CD4-positive, alpha-beta T cell (primary cell): Measurements from ENCODE around the gene MAP3K5. TPM values are rescaled to one million over a fixed set of nuclear protein-coding genes. Genes with fewer than 3 reads are reported as not detected.

Experiments used
- ATAC-seq: fragments of 200-7000 bp; cut with Tn5 transposase; one replicate; pipeline ENCODE4 v1.10.0; 2022; ENCODE audit warnings: mild to moderate bottlenecking; ENCODE audit not compliant: poor library complexity
- CTCF ChIA-PET: fragments of 350-600 bp; sonication (Branson Sonifier 250); formaldehyde crosslinking; loops from one replicate; lab custom pipeline; 2021; ENCODE audit warnings: antibody characterized with exemption, inconsistent platforms; lab: Charles Lee
- POLR2A ChIA-PET: fragments of 350-600 bp; sonication (Branson Sonifier 250); formaldehyde crosslinking; loops from one replicate; lab custom pipeline; 2021; ENCODE audit warnings: antibody characterized with exemption, inconsistent platforms; lab: Charles Lee
- DNase-seq, 14 experiments: peaks; one replicate each; pipeline ENCODE4 v3.0.0-alpha.2; 2013 to 2020; ENCODE audit warnings: mixed read lengths in 2 of 14
- H3K27ac ChIP-seq, 2 donors: one replicate each; pipeline versions ENCODE4 v1.5.1 to v1.7.0; 2013; ENCODE audit warnings: low read length in 2 of 2, low read depth in 1 of 2, mild to moderate bottlenecking in 1 of 2
- H3K27me3 ChIP-seq, 2 experiments: 1 replicate in 1 of 2; 2 replicates in 1 of 2; pipeline versions ENCODE4 v1.6.1 to v1.7.0; 2013; ENCODE audit warnings: low read length in 2 of 2, control low read depth in 1 of 2, mild to moderate bottlenecking in 1 of 2, moderate library complexity in 1 of 2; ENCODE audit not compliant: insufficient read depth in 2 of 2, control insufficient read depth in 1 of 2
- H3K36me3 ChIP-seq: one replicate; pipeline ENCODE4 v1.6.1; 2013; ENCODE audit warnings: low read length, control low read depth; ENCODE audit not compliant: insufficient read depth
- H3K4me1 ChIP-seq: one replicate; pipeline ENCODE4 v1.6.1; 2013; ENCODE audit warnings: low read length, control low read depth; ENCODE audit not compliant: insufficient read depth
- H3K4me3 ChIP-seq: one replicate; pipeline ENCODE4 v1.5.1; 2013; ENCODE audit warnings: mild to moderate bottlenecking, low read length, moderate library complexity
- H3K9me3 ChIP-seq, 2 experiments: 1 replicate in 1 of 2; 2 replicates in 1 of 2; pipeline versions ENCODE4 v1.6.1 to v1.7.0; 2013; ENCODE audit warnings: low read length in 2 of 2, mild to moderate bottlenecking in 2 of 2, control low read depth in 1 of 2, moderate library complexity in 1 of 2; ENCODE audit not compliant: control insufficient read depth in 1 of 2, insufficient read depth in 1 of 2
- H3K27ac Mint-ChIP-seq: one replicate; pipeline ENCODE4 v1.8.0; 2020; ENCODE audit warnings: mixed read lengths
- H3K27me3 Mint-ChIP-seq: one replicate; pipeline ENCODE4 v1.8.0; 2021; ENCODE audit warnings: mixed read lengths
- H3K36me3 Mint-ChIP-seq: one replicate; pipeline ENCODE4 v1.8.0; 2021; ENCODE audit warnings: low read depth, mixed read lengths
- H3K4me1 Mint-ChIP-seq: one replicate; pipeline ENCODE4 v1.8.0; 2021; ENCODE audit warnings: low read depth, mixed read lengths
- H3K4me3 Mint-ChIP-seq: one replicate; pipeline ENCODE4 v1.8.0; 2020; ENCODE audit warnings: mild to moderate bottlenecking, mixed read lengths
- H3K9me3 Mint-ChIP-seq: one replicate; pipeline ENCODE4 v1.8.0; 2020; ENCODE audit warnings: mixed read lengths
- CTCF ChIP-seq: fragments of 200-600 bp; IDR thresholded peaks from one replicate; pipeline ENCODE4 v1.8.0; 2022; ENCODE audit warnings: antibody characterized with exemption, mild to moderate bottlenecking
- intact Hi-C, 2 experiments: fragments of 100-400 bp; cut with DNase I in 1 of 2; cut with micrococcal nuclease in 1 of 2; formaldehyde crosslinking; loops; one replicate each; pipeline versions ENCODE4 v1.15.1 to v1.9.0; 2023 to 2025; cut with DNase I, micrococcal nuclease
- total RNA-seq, 174 experiments: library from RNA in 2 of 174; stranded (reverse) in 2 of 174; gene quantifications; one replicate each; pipeline ENCODE4 v1.2.3 and lab custom pipeline; 2021 to 2026

MAP3K5 gene
- total RNA-seq, 2 experiments from 2014 or later: 12.9 to 14.1 TPM

GRCh38 chr6:136706430-136706829, 85.8 kb downstream of the MAP3K5 start:
- Mint-ChIP-seq H3K36me3 (peaks cover 15% of the 10 kb centered on the region), H3K27me3 (no peaks in the 10 kb centered on the region), H3K9me3 (no peaks in the 10 kb centered on the region), H3K27ac (no peak overlapping the region), H3K4me1 (no peaks in the 10 kb centered on the region), H3K4me3 (no peak overlapping the region)
- H3K27me3 ChIP-seq: no peaks in the 10 kb centered on the region
- H3K9me3 ChIP-seq: no peaks in the 10 kb centered on the region
- ChIA-PET CTCF (no interaction called here), POLR2A (no interaction called here)
- no peaks in the 10 kb centered on the region for H3K4me1 ChIP-seq
- peaks cover 6% of the 10 kb centered on the region for H3K36me3 ChIP-seq
- TF ChIP-seq CTCF: no peak
- ATAC-seq: no peak
- no peak for DNase-seq
- no peak overlapping the region for H3K4me3 ChIP-seq
- no peak overlapping the region for H3K27ac ChIP-seq
- intact Hi-C loops: no loop called here

GRCh38 chr6:136703331-136703865, 88.9 kb downstream of the MAP3K5 start:
- H3K36me3 Mint-ChIP-seq: peaks cover 32% of the 10 kb centered on the region
- Histone ChIP-seq H3K27ac (no peak overlapping the region), H3K9me3 (no peaks in the 10 kb centered on the region), H3K4me3 (no peak overlapping the region), H3K4me1 (peaks cover 4% of the 10 kb centered on the region), H3K36me3 (peaks cover 8% of the 10 kb centered on the region), H3K27me3 (no peaks in the 10 kb centered on the region)
- intact Hi-C loops: no loop called here
- H3K4me3 Mint-ChIP-seq: no peak overlapping the region
- TF ChIP-seq CTCF: no peak
- ATAC-seq (no peak), DNase-seq (no peak)
- H3K9me3 Mint-ChIP-seq: no peaks in the 10 kb centered on the region
- ChIA-PET POLR2A (no interaction called here), CTCF (no interaction called here)
- H3K27ac Mint-ChIP-seq: no peak overlapping the region
- no peaks in the 10 kb centered on the region for H3K27me3 Mint-ChIP-seq
- peaks cover 12% of the 10 kb centered on the region for H3K4me1 Mint-ChIP-seq

GRCh38 chr6:136701045-136701444, 91.2 kb downstream of the MAP3K5 start:
- no peaks in the 10 kb centered on the region for H3K9me3 ChIP-seq
- no peak overlapping the region for H3K27ac ChIP-seq
- peaks cover 20% of the 10 kb centered on the region for H3K36me3 ChIP-seq
- peaks cover 12% of the 10 kb centered on the region for H3K4me1 Mint-ChIP-seq
- intact Hi-C loops: no loop called here
- CTCF ChIA-PET: interaction anchor here (1.1 to 7.3 kb wide), 2 partner anchors 47 to 91 kb away, joined by 3 to 42 read pairs; partner anchors contain the start of gene MAP3K5
- H3K27me3 Mint-ChIP-seq: no peaks in the 10 kb centered on the region
- no peak for TF ChIP-seq CTCF
- peak in 1 of 14 experiments; percentile 13 for DNase-seq
- no peaks in the 10 kb centered on the region for H3K27me3 ChIP-seq
- H3K4me3 Mint-ChIP-seq: no peak overlapping the region
- no peaks in the 10 kb centered on the region for H3K9me3 Mint-ChIP-seq
- peaks cover 4% of the 10 kb centered on the region for H3K4me1 ChIP-seq
- POLR2A ChIA-PET: interaction anchor here (1.6 kb wide), 1 partner anchor 91 kb away, joined by 6 read pairs; the partner anchor contains the start of gene MAP3K5
- no peak overlapping the region for H3K27ac Mint-ChIP-seq
- ATAC-seq: no peak
- peaks cover 45% of the 10 kb centered on the region for H3K36me3 Mint-ChIP-seq
- H3K4me3 ChIP-seq: no peak overlapping the region
